Measurements from ENCODE around the gene PRPH. TPM values are rescaled to one million over a fixed set of nuclear protein-coding genes. Genes with fewer than 3 reads are reported as not detected.

PRPH gene
- total and polyA plus RNA-seq, 9 of the 15 experiments (the other 6 are each of a cell fraction or from before 2014, with no cell fraction given) = 0.27 to 1.9 (median 1.3) TPM; not detected in 1

DNA sequence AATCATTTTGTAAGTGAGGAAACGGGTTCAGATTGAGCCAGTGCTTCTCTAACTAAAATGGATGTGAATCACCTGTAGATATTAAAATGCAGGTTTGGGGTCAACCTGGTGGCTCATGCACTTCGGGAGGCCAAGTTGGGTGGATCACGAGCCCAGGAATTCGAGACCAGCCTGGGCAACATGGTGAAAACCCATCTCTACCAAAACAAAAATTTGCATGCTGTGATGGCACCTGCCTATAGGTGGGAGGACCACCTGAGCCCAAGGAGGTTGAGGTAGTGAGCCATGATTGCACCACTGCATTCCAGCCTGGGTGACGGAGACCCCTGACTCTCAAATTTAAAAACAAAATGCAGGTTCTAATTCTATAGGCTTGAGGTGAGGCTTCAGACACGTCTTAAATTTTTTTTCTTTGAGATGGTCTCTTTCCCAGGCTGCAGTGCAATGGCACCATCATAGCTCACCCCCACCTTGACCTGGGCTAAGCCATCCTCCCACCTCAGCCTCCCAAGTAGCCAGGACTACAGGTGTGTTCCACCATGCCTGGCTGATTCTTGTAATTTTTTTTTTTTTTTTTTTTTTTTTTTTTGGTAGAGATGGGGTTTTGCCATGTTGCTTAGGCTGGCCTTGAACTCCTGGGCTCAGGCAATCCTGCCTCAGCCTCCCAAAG lies 21.1 kb upstream of the PRPH start (continued):
- TF ChIP-seq JUN (IDR thresholded peaks at IDR 0.05; ENCODE audit: borderline replicate concordance, low read depth, low read length) (no peak), JUN (CRISPR knock-in tag; IDR thresholded peaks at IDR 0.05; ENCODE audit: borderline replicate concordance) (no peak), THRAP3 (IDR thresholded peaks at IDR 0.05; ENCODE audit: borderline replicate concordance) (peak; percentile 17; the same call in 1 of the 2 replicates), LCOR (CRISPR knock-in tag; IDR thresholded peaks at IDR 0.05) (0 out of 2 replicates have a peak, but pooled peaks have one; percentile 14), CREB1 (IDR thresholded peaks at IDR 0.05) (0 out of 2 replicates have a peak, but pooled peaks have one; percentile 1), CREB1 (CRISPR knock-in tag; IDR thresholded peaks at IDR 0.05) (peak; percentile 34; the same call in 1 of the 2 replicates), MAFG (tag; conservative IDR thresholded peaks at IDR 0.05) (no peak), ZNF444 (CRISPR knock-in tag; IDR thresholded peaks at IDR 0.05) (peak; percentile 53; the same call in 1 of the 2 replicates), PML (IDR thresholded peaks at IDR 0.05; ENCODE audit: low read length) (0 out of 2 replicates have a peak, but pooled peaks have one; percentile 12), RBM22 (IDR thresholded peaks at IDR 0.05; ENCODE audit: low read depth, low read length, poor library complexity, severe bottlenecking) (peak; percentile 93), ZNF589 (CRISPR knock-in tag; IDR thresholded peaks at IDR 0.05; ENCODE audit: low read depth) (no peak), YY1 (IDR thresholded peaks at IDR 0.05; ENCODE audit: borderline replicate concordance in 1 of 3, control insufficient read depth in 1 of 3, extremely low read depth in 1 of 3, insufficient read depth in 3 of 3, insufficient read length in 1 of 3, insufficient replicate concordance in 2 of 3, low read depth in 1 of 3, low read length in 2 of 3) (peak in 1 of 3 experiments; percentile 9), HIVEP1 (CRISPR knock-in tag; IDR thresholded peaks at IDR 0.05) (no peak), NFIC (IDR thresholded peaks at IDR 0.05) (peak; percentile 17; the same call in 1 of the 2 replicates)
- TF ChIP-seq, protein P1, sequence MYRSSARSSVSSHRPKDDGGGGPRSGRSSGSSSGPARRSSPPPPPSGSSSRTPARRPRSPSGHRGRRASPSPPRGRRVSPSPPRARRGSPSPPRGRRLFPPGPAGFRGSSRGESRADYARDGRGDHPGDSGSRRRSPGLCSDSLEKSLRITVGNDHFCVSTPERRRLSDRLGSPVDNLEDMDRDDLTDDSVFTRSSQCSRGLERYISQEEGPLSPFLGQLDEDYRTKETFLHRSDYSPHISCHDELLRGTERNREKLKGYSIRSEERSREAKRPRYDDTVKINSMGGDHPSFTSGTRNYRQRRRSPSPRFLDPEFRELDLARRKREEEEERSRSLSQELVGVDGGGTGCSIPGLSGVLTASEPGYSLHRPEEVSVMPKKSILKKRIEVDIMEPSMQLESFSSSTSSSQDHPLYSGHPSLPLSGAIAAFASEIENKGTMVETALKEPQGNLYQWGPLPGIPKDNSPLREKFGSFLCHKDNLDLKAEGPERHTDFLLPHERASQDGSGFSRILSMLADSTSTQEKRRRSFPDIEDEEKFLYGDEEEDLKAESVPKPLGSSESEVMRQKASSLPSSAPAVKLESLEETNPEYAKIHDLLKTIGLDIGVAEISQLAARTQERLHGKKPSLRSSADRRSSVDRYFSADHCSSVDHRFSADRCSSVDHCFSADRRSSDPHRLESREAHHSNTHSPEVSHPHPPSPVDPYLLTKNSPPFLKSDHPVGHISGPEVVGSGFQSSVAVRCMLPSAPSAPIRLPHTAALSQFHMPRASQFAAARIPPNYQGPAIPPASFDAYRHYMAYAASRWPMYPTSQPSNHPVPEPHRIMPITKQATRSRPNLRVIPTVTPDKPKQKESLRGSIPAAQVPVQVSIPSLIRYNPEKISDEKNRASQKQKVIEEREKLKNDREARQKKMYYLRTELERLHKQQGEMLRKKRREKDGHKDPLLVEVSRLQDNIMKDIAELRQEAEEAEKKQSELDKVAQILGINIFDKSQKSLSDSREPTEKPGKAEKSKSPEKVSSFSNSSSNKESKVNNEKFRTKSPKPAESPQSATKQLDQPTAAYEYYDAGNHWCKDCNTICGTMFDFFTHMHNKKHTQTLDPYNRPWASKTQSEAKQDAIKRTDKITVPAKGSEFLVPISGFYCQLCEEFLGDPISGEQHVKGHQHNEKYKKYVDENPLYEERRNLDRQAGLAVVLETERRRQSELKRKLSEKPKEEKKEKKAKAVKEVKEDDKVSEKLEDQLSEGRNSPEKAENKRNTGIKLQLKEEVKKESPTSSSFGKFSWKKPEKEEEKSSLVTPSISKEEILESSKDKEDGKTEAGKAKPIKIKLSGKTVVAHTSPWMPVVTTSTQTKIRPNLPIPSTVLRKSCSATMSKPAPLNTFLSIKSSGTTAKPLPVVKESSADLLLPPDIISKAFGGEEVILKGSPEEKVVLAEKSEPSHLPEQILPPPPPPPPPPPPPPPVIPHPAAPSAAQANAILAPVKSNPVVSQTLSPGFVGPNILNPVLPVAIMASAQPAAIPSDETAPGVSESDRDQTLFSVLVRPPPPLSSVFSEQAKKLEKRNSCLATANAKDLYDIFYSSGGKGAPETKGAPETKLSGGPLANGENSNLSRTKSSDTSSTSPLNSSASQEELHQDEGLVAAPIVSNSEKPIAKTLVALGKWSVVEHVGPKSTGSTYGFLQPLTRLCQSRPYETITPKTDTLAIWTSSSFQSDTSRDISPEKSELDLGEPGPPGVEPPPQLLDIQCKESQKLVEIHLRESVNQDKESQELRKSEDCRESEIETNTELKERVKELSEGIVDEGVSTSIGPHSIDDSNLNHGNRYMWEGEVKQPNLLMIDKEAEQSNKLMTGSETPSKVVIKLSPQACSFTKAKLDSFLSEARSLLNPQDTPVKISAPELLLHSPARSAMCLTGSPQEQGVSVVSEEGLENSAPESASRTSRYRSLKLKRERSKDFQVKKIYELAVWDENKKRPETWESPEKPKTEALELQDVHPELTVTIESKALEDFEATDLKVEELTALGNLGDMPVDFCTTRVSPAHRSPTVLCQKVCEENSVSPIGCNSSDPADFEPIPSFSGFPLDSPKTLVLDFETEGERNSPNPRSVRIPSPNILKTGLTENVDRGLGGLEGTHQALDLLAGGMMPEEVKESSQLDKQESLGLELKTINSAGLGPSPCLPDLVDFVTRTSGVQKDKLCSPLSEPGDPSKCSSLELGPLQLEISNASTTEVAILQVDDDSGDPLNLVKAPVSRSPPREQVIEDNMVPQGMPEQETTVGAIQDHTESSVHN (IDR thresholded peaks at IDR 0.05; ENCODE audit: borderline replicate concordance in 1 of 2, low read depth in 1 of 2) = no peak

Data from K562 (cell line).